Karpas-422 (cell line): ENCODE measurements around the gene FRMD4B. TPM values are rescaled to one million over a fixed set of nuclear protein-coding genes. Genes with fewer than 3 reads are reported as not detected.
"Not testable (repeated sequence)": the region's sequence is repeated elsewhere in the genome, so short reads cannot be mapped to it uniquely, and the experiment has no call there.

Experiments
- DNase-seq: peaks from one replicate; pipeline ENCODE4 v3.0.0-alpha.2; 2015
- H2AFZ ChIP-seq: fragments of 200-600 bp; sonication (generic); 2 replicates; pipeline ENCODE4 v1.6.1; 2014; ENCODE audit warnings: antibody characterized with exemption, low read length, mixed read lengths
- H3K27ac ChIP-seq: fragments of 200-600 bp; sonication (generic); 2 replicates; pipeline ENCODE4 v1.5.1; 2014; ENCODE audit warnings: mild to moderate bottlenecking, low read length, moderate library complexity
- H3K27me3 ChIP-seq: fragments of 200-600 bp; sonication (generic); 2 replicates; pipeline ENCODE4 v1.6.1; 2014; ENCODE audit warnings: low read length, mixed read lengths
- H3K36me3 ChIP-seq: fragments of 200-600 bp; sonication (generic); 2 replicates; pipeline ENCODE4 v1.6.1; 2014; ENCODE audit warnings: low read length, mixed read lengths; ENCODE audit not compliant: insufficient read depth
- H3K4me1 ChIP-seq: fragments of 200-600 bp; sonication (generic); 2 replicates; pipeline ENCODE4 v1.6.1; 2014; ENCODE audit warnings: mild to moderate bottlenecking, low read length, mixed read lengths
- H3K4me2 ChIP-seq: fragments of 200-600 bp; sonication (generic); 2 replicates; pipeline ENCODE4 v1.6.1; 2014; ENCODE audit warnings: low read length, low read depth, mild to moderate bottlenecking; ENCODE audit not compliant: poor library complexity, severe bottlenecking
- H3K4me3 ChIP-seq: fragments of 200-600 bp; sonication (generic); 2 replicates; pipeline ENCODE4 v1.5.1; 2014; ENCODE audit warnings: mild to moderate bottlenecking, antibody characterized with exemption, low read length, mixed read lengths
- H3K79me2 ChIP-seq: fragments of 200-600 bp; sonication (generic); 2 replicates; pipeline ENCODE4 v1.6.1; 2014; ENCODE audit warnings: mild to moderate bottlenecking, low read length, mixed read lengths
- H3K9ac ChIP-seq: fragments of 200-600 bp; sonication (generic); 2 replicates; pipeline ENCODE4 v1.6.0; 2014; ENCODE audit warnings: low read length
- H3K9me2 ChIP-seq: fragments of 200-600 bp; sonication (generic), shearing (Covaris generic); replicated peaks from 2 replicates; pipeline ENCODE4 v1.6.0; 2014; ENCODE audit warnings: mild to moderate bottlenecking, low read length, moderate library complexity; ENCODE audit not compliant: insufficient read depth
- H3K9me3 ChIP-seq: fragments of 300-700, 200-600 bp; sonication (generic); 2 replicates; pipeline ENCODE4 v1.6.1; 2014; ENCODE audit warnings: low read length, mixed read lengths
- H4K20me1 ChIP-seq: fragments of 200-600 bp; sonication (generic); 2 replicates; pipeline ENCODE4 v1.6.1; 2014; ENCODE audit warnings: mild to moderate bottlenecking, antibody characterized with exemption, low read length, low read depth; ENCODE audit not compliant: insufficient read depth
- total RNA-seq: library from RNA; depleted of rRNA; stranded (reverse); fragments of >200 nt; shearing (Covaris generic); gene quantifications from 2 replicates; pipeline ENCODE4 v1.2.3, GENCODE V29; 2014; ENCODE audit warnings: low replicate concordance

FRMD4B gene
- total RNA-seq, 1 experiment from 2014 or later: not detected

DNA sequence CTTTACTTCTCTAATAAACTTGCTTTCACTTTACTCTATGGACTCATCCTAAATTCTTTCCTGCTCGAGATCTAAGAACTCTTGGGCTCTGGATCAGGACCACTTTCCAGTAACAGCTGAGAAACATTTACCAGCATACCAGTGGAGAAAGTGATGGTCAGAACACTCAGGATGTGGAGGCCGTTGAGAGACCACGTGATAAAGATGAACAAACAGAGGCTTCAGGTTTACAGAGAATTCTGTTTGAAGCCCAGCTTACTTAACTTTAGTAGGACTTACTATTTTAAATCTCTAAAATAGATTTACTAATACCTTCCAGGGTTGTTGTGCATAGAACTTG, 57.0 kb downstream of the FRMD4B start:
- H3K9me2 ChIP-seq: no peaks in the 10 kb centered on the region
- H3K27me3 ChIP-seq: no peaks in the 10 kb centered on the region
- H3K36me3 ChIP-seq: no peaks in the 10 kb centered on the region
- H3K9me3 ChIP-seq: no peaks in the 10 kb centered on the region
- H4K20me1 ChIP-seq: no peaks in the 10 kb centered on the region
- no peak overlapping the region for H3K9ac ChIP-seq
- no peak overlapping the region for H3K4me3 ChIP-seq
- no peaks in the 10 kb centered on the region for H3K4me1 ChIP-seq
- DNase-seq: no peak
- H3K27ac ChIP-seq: no peak overlapping the region
- H2AFZ ChIP-seq: 0 out of 2 replicates have a peak overlapping the region, but pooled peaks have one; percentile 28
- H3K4me2 ChIP-seq: no peak overlapping the region
- no peaks in the 10 kb centered on the region for H3K79me2 ChIP-seq

DNA sequence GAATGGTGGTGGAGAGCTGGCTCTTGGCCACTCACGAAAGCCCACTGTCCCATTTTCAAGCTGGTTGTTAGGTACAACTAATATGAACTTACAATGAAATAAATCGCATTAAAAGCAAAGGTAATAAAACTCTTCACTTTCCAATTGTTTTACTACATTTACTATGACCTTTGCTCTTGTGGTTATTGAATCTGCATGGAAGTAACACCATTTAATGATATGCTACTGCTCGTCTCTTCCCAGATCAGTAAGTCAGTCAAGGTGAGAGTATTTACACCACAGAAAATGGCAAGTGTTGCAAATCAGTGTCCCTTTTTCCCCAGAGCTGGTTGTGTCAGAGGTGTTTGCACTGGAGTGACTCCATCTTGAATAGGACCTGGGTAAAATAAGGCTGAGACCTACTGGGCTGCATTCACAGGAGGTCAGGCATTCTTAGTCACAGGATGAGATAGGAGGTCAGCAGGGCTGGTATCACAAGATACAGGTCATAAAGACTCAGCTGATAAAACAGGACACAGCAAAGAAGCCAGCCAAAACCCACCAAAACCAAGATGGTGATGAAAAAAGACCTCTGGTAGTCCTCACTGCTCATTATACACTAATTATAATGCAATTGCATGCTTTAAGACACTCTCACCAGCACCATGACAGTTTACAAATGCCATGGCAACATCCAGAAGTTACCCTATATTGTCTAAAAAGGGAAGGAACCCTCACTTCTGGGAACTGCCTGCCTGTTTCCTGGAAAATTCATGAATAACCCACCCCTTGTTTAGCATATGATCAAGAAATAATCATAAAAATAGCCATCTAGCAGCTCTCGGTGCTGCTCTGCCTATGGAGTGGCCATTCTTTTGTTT, 57.6 kb downstream of the FRMD4B start:
- Histone ChIP-seq H3K27me3 (no peaks in the 10 kb centered on the region), H3K9me2 (no peaks in the 10 kb centered on the region), H3K9me3 (no peaks in the 10 kb centered on the region), H3K79me2 (no peaks in the 10 kb centered on the region), H2AFZ (0 out of 2 replicates have a peak overlapping the region, but pooled peaks have one; percentile 28), H3K4me3 (no peak overlapping the region), H3K27ac (no peak overlapping the region), H3K4me2 (no peak overlapping the region), H3K9ac (no peak overlapping the region), H4K20me1 (no peaks in the 10 kb centered on the region), H3K36me3 (no peaks in the 10 kb centered on the region), H3K4me1 (no peaks in the 10 kb centered on the region)
- DNase-seq: no peak

GRCh38 chr3:69326855-69327300, 59.0 kb downstream of the FRMD4B start:
- H3K9me2 ChIP-seq: no peaks in the 10 kb centered on the region
- H3K27me3 ChIP-seq: no peaks in the 10 kb centered on the region
- H3K4me2 ChIP-seq: no peak overlapping the region
- no peaks in the 10 kb centered on the region for H3K4me1 ChIP-seq
- no peaks in the 10 kb centered on the region for H3K36me3 ChIP-seq
- H4K20me1 ChIP-seq: no peaks in the 10 kb centered on the region
- H2AFZ ChIP-seq: no peak overlapping the region
- H3K27ac ChIP-seq: no peak overlapping the region
- H3K9ac ChIP-seq: no peak overlapping the region
- H3K9me3 ChIP-seq: no peaks in the 10 kb centered on the region
- H3K79me2 ChIP-seq: no peaks in the 10 kb centered on the region
- DNase-seq: no peak
- H3K4me3 ChIP-seq: no peak overlapping the region

- no peaks in the 10 kb centered on the region for H3K79me2 ChIP-seq
- no peaks in the 10 kb centered on the region for H3K4me1 ChIP-seq
- no peaks in the 10 kb centered on the region for H4K20me1 ChIP-seq
- H3K9ac ChIP-seq: no peak overlapping the region
- H3K27ac ChIP-seq: no peak overlapping the region
- H3K9me2 ChIP-seq: no peaks in the 10 kb centered on the region
- no peaks in the 10 kb centered on the region for H3K27me3 ChIP-seq
- no peak for DNase-seq
- H3K4me2 ChIP-seq: no peak overlapping the region
- H3K4me3 ChIP-seq: no peak overlapping the region
- no peaks in the 10 kb centered on the region for H3K36me3 ChIP-seq
- no peaks in the 10 kb centered on the region for H3K9me3 ChIP-seq
- no peak overlapping the region for H2AFZ ChIP-seq
Observed at GRCh38 chr3:69325151-69325550, 60.7 kb downstream of the FRMD4B start.

DNA sequence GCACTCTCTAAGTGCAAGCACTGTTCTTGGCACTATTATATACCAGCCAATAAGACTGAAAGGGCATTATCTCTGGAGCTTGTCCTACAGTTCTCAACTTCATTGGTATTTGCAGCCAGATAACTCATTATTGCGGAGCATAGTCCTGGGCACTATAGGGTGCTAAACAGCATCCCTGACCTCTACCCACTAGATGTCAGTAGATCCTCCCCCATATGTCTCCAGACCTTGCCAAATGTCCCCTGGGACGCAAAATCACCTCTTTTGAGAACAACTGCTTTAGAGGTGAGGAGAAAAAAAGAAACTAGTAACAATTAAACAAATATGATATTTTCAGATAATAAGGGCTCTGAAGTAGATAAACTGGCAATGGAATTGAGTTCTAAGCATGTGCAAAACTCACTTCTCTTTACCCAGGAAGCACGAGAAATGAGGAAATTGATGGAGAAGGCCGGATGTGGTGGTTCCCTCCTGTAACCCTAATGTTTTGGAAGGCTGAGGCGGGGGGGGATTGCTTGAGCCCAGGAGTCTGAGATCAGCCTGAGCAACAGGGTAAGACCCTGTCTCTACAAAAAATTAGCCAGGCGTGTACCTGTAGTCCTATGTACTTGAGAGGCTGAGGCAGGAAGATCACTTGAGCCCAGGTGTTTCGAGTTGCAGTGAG, 61.4 kb downstream of the FRMD4B start:
- Histone ChIP-seq H4K20me1 (no peaks in the 10 kb centered on the region), H3K79me2 (no peaks in the 10 kb centered on the region), H3K4me3 (no peak overlapping the region), H3K9ac (no peak overlapping the region), H3K4me1 (no peaks in the 10 kb centered on the region), H3K27ac (no peak overlapping the region), H3K4me2 (no peak overlapping the region), H3K27me3 (no peaks in the 10 kb centered on the region), H2AFZ (no peak overlapping the region), H3K9me2 (no peaks in the 10 kb centered on the region), H3K9me3 (no peaks in the 10 kb centered on the region), H3K36me3 (no peaks in the 10 kb centered on the region)
- DNase-seq: peak; percentile 66

DNA sequence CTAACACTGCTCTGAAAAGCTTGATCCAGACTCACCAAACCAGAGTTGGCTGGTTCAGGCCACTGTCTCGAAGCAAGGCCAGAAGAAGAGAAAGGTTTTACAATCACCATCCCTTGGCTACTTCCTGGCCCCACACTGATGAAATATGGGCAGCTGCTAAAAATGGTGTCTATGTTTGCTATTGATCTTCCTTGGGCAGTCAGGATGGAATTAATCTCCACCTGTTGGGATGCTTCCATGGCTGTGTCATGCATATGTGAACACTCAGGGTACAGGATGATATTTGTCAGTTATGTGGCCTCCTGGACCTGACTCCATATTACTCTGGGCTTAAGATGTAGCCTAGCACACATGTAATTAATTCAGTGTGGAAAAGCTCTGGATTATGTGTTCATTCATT, 61.9 kb downstream of the FRMD4B start:
- H3K27ac ChIP-seq: no peak overlapping the region
- H4K20me1 ChIP-seq: no peaks in the 10 kb centered on the region
- DNase-seq: no peak
- no peaks in the 10 kb centered on the region for H3K9me3 ChIP-seq
- H3K4me1 ChIP-seq: no peaks in the 10 kb centered on the region
- no peak overlapping the region for H3K9ac ChIP-seq
- H3K36me3 ChIP-seq: no peaks in the 10 kb centered on the region
- no peak overlapping the region for H2AFZ ChIP-seq
- no peaks in the 10 kb centered on the region for H3K27me3 ChIP-seq
- no peak overlapping the region for H3K4me3 ChIP-seq
- no peaks in the 10 kb centered on the region for H3K9me2 ChIP-seq
- no peaks in the 10 kb centered on the region for H3K79me2 ChIP-seq
- H3K4me2 ChIP-seq: no peak overlapping the region

GRCh38 chr3:69322512-69322911, 63.4 kb downstream of the FRMD4B start:
- H3K27me3 ChIP-seq, H2AFZ ChIP-seq, H3K9me3 ChIP-seq, H3K4me3 ChIP-seq, H3K4me1 ChIP-seq, DNase-seq, H3K9ac ChIP-seq, H4K20me1 ChIP-seq, H3K4me2 ChIP-seq, H3K79me2 ChIP-seq, H3K27ac ChIP-seq, H3K9me2 ChIP-seq, H3K36me3 ChIP-seq: not testable (repeated sequence)

- Histone ChIP-seq H3K4me2 (no peak overlapping the region), H3K9me2 (no peaks in the 10 kb centered on the region), H2AFZ (no peak overlapping the region), H3K9me3 (no peaks in the 10 kb centered on the region), H3K4me3 (no peak overlapping the region), H3K36me3 (no peaks in the 10 kb centered on the region), H3K9ac (no peak overlapping the region), H3K27ac (no peak overlapping the region), H3K4me1 (no peaks in the 10 kb centered on the region), H3K27me3 (no peaks in the 10 kb centered on the region), H3K79me2 (no peaks in the 10 kb centered on the region), H4K20me1 (no peaks in the 10 kb centered on the region)
- DNase-seq: no peak
Observed at GRCh38 chr3:69322158-69322509, 63.8 kb downstream of the FRMD4B start.
